ENCODE data around the gene CEBPG.

Gene CEBPG

GRCh38 chr19:33329736-33330135 is 43.8 kb upstream of the CEBPG start:
- Histone ChIP-seq H3K23ac (ENCODE audit: low read depth, low read length, poor library complexity) (no peak overlapping the region), H3K27ac (replicated peaks; ENCODE audit: low read length) (no peak overlapping the region), H2BK12ac (ENCODE audit: low read length) (no peak overlapping the region), H2BK5ac (ENCODE audit: low read length) (no peak overlapping the region), H4K91ac (ENCODE audit: low read depth, low read length, poor library complexity) (no peak overlapping the region), H4K8ac (ENCODE audit: low read depth, low read length) (no peak overlapping the region), H3K4me3 (ENCODE audit: low read length in 2 of 2) (no peak overlapping the region), H2BK15ac (ENCODE audit: low read length) (no peak overlapping the region), H2BK120ac (ENCODE audit: low read depth, low read length) (no peak overlapping the region), H3K18ac (ENCODE audit: low read length) (no peak overlapping the region), H3K4ac (ENCODE audit: low read length) (no peak overlapping the region), H2AK5ac (ENCODE audit: low read depth, low read length) (no peak overlapping the region), H2AFZ (ENCODE audit: low read length) (no peak overlapping the region), H3K9ac (ENCODE audit: low read depth, low read length, poor library complexity) (no peak overlapping the region), H3K4me2 (ENCODE audit: insufficient read depth, low read length, poor library complexity, severe bottlenecking) (no peak overlapping the region), H3K9me3 (replicated peaks in 1 of 2; ENCODE audit: control insufficient read depth in 2 of 2, insufficient read depth in 1 of 2, low read depth in 1 of 2, low read length in 2 of 2) (no peaks in the 10 kb centered on the region), H3K14ac (ENCODE audit: low read length) (no peak overlapping the region), H3K79me1 (ENCODE audit: low read depth, low read length) (no peaks in the 10 kb centered on the region), H3K4me1 (ENCODE audit: control insufficient read depth in 2 of 2, insufficient read depth in 1 of 2, low read depth in 1 of 2, low read length in 2 of 2) (no peaks in the 10 kb centered on the region), H3K27me3 (ENCODE audit: control insufficient read depth in 3 of 3, insufficient read depth in 3 of 3, low read depth in 1 of 3, low read length in 3 of 3) (peaks cover 0 to 9% (median 2%) of the 10 kb centered on the region in 3 experiments), H3K36me3 (replicated peaks in 1 of 2; ENCODE audit: control insufficient read depth in 2 of 2, insufficient read depth in 2 of 2, low read length in 2 of 2) (no peaks in the 10 kb centered on the region)
- DNase-seq (ENCODE audit: low spot score) = no peak
- no CpG with 5 or more reads among the region's 4 CpGs for WGBS, 2 donors (ENCODE audit: extremely low coverage in 2 of 2, insufficient read length in 2 of 2, insufficient replicate concordance in 1 of 2)

- Histone ChIP-seq H2BK12ac (ENCODE audit: low read length) (no peak overlapping the region), H3K9ac (ENCODE audit: low read depth, low read length, poor library complexity) (no peak overlapping the region), H2AK5ac (ENCODE audit: low read depth, low read length) (no peak overlapping the region), H4K91ac (ENCODE audit: low read depth, low read length, poor library complexity) (no peak overlapping the region), H3K4me3 (ENCODE audit: low read length in 2 of 2) (no peak overlapping the region), H3K9me3 (replicated peaks in 1 of 2; ENCODE audit: control insufficient read depth in 2 of 2, insufficient read depth in 1 of 2, low read depth in 1 of 2, low read length in 2 of 2) (no peaks in the 10 kb centered on the region), H3K4ac (ENCODE audit: low read length) (no peak overlapping the region), H4K8ac (ENCODE audit: low read depth, low read length) (no peak overlapping the region), H3K4me2 (ENCODE audit: insufficient read depth, low read length, poor library complexity, severe bottlenecking) (no peak overlapping the region), H3K4me1 (ENCODE audit: control insufficient read depth in 2 of 2, insufficient read depth in 1 of 2, low read depth in 1 of 2, low read length in 2 of 2) (no peaks in the 10 kb centered on the region), H2BK5ac (ENCODE audit: low read length) (no peak overlapping the region), H3K23ac (ENCODE audit: low read depth, low read length, poor library complexity) (no peak overlapping the region), H2BK15ac (ENCODE audit: low read length) (no peak overlapping the region), H3K14ac (ENCODE audit: low read length) (no peak overlapping the region), H3K79me1 (ENCODE audit: low read depth, low read length) (no peaks in the 10 kb centered on the region), H2BK120ac (ENCODE audit: low read depth, low read length) (no peak overlapping the region), H3K36me3 (replicated peaks in 1 of 2; ENCODE audit: control insufficient read depth in 2 of 2, insufficient read depth in 2 of 2, low read length in 2 of 2) (no peaks in the 10 kb centered on the region), H3K27ac (replicated peaks; ENCODE audit: low read length) (no peak overlapping the region), H3K18ac (ENCODE audit: low read length) (no peak overlapping the region), H2AFZ (ENCODE audit: low read length) (no peak overlapping the region), H3K27me3 (ENCODE audit: control insufficient read depth in 3 of 3, insufficient read depth in 3 of 3, low read depth in 1 of 3, low read length in 3 of 3) (peaks cover 0 to 9% (median 4%) of the 10 kb centered on the region in 3 experiments)
- no peak for DNase-seq (ENCODE audit: low spot score)
- no CpG with 5 or more reads among the region's 5 CpGs for WGBS, 2 donors (ENCODE audit: extremely low coverage in 2 of 2, insufficient read length in 2 of 2, insufficient replicate concordance in 1 of 2)
Measured at GRCh38 chr19:33332248-33332647, 41.3 kb upstream of the CEBPG start.

GRCh38 chr19:33333151-33333550 is 40.4 kb upstream of the CEBPG start:
- Histone ChIP-seq H3K27ac (replicated peaks; ENCODE audit: low read length) (no peak overlapping the region), H2AFZ (ENCODE audit: low read length) (no peak overlapping the region), H3K23ac (ENCODE audit: low read depth, low read length, poor library complexity) (no peak overlapping the region), H3K27me3 (ENCODE audit: control insufficient read depth in 3 of 3, insufficient read depth in 3 of 3, low read depth in 1 of 3, low read length in 3 of 3) (peaks cover 0 to 9% (median 4%) of the 10 kb centered on the region in 3 experiments), H2AK5ac (ENCODE audit: low read depth, low read length) (no peak overlapping the region), H2BK5ac (ENCODE audit: low read length) (no peak overlapping the region), H3K4me3 (ENCODE audit: low read length in 2 of 2) (no peak overlapping the region), H3K14ac (ENCODE audit: low read length) (no peak overlapping the region), H2BK12ac (ENCODE audit: low read length) (no peak overlapping the region), H3K36me3 (replicated peaks in 1 of 2; ENCODE audit: control insufficient read depth in 2 of 2, insufficient read depth in 2 of 2, low read length in 2 of 2) (no peaks in the 10 kb centered on the region), H3K9ac (ENCODE audit: low read depth, low read length, poor library complexity) (no peak overlapping the region), H4K8ac (ENCODE audit: low read depth, low read length) (no peak overlapping the region), H3K9me3 (replicated peaks in 1 of 2; ENCODE audit: control insufficient read depth in 2 of 2, insufficient read depth in 1 of 2, low read depth in 1 of 2, low read length in 2 of 2) (no peaks in the 10 kb centered on the region), H3K4me1 (ENCODE audit: control insufficient read depth in 2 of 2, insufficient read depth in 1 of 2, low read depth in 1 of 2, low read length in 2 of 2) (no peaks in the 10 kb centered on the region), H3K4ac (ENCODE audit: low read length) (no peak overlapping the region), H3K4me2 (ENCODE audit: insufficient read depth, low read length, poor library complexity, severe bottlenecking) (no peak overlapping the region), H2BK15ac (ENCODE audit: low read length) (no peak overlapping the region), H3K18ac (ENCODE audit: low read length) (no peak overlapping the region), H4K91ac (ENCODE audit: low read depth, low read length, poor library complexity) (no peak overlapping the region), H3K79me1 (ENCODE audit: low read depth, low read length) (no peaks in the 10 kb centered on the region), H2BK120ac (ENCODE audit: low read depth, low read length) (no peak overlapping the region)
- DNase-seq (ENCODE audit: low spot score) = no peak
- no CpG with 5 or more reads among the region's 4 CpGs for WGBS, 2 donors (ENCODE audit: extremely low coverage in 2 of 2, insufficient read length in 2 of 2, insufficient replicate concordance in 1 of 2)

DNA sequence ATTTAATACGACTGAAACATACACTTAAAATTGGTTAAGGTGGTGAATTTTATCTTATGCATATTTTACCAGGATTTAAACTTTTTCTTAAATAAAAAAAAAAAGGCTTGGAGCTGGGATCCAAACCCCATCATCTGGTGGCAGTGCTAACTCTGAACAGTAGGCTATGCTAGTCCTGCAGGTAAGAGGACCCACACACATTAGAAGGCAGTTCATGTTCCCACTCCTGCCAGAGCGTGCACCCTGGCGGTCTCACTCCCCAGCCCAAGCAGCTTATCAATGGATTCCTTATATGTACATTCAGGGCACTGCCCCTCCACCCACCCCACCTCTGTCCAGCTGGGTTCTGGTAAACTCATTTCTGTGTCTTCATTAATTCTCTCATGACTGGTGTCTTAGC is 39.9 kb upstream of the CEBPG start:
- H2BK15ac ChIP-seq (ENCODE audit: low read length) = no peak overlapping the region
- H2BK12ac ChIP-seq (ENCODE audit: low read length) = no peak overlapping the region
- no peak overlapping the region for H3K4ac ChIP-seq (ENCODE audit: low read length)
- H2BK120ac ChIP-seq (ENCODE audit: low read depth, low read length) = no peak overlapping the region
- H3K4me1 ChIP-seq (ENCODE audit: control insufficient read depth in 2 of 2, insufficient read depth in 1 of 2, low read depth in 1 of 2, low read length in 2 of 2) = no peaks in the 10 kb centered on the region
- DNase-seq (ENCODE audit: low spot score) = no peak
- H3K23ac ChIP-seq (ENCODE audit: low read depth, low read length, poor library complexity) = no peak overlapping the region
- no peaks in the 10 kb centered on the region for H3K9me3 ChIP-seq (replicated peaks in 1 of 2; ENCODE audit: control insufficient read depth in 2 of 2, insufficient read depth in 1 of 2, low read depth in 1 of 2, low read length in 2 of 2)
- H4K91ac ChIP-seq (ENCODE audit: low read depth, low read length, poor library complexity) = no peak overlapping the region
- H3K18ac ChIP-seq (ENCODE audit: low read length) = no peak overlapping the region
- no peaks in the 10 kb centered on the region for H3K36me3 ChIP-seq (replicated peaks in 1 of 2; ENCODE audit: control insufficient read depth in 2 of 2, insufficient read depth in 2 of 2, low read length in 2 of 2)
- no peak overlapping the region for H3K9ac ChIP-seq (ENCODE audit: low read depth, low read length, poor library complexity)
- no peak overlapping the region for H3K14ac ChIP-seq (ENCODE audit: low read length)
- H3K27me3 ChIP-seq (ENCODE audit: control insufficient read depth in 3 of 3, insufficient read depth in 3 of 3, low read depth in 1 of 3, low read length in 3 of 3) = peaks cover 0 to 9% (median 4%) of the 10 kb centered on the region in 3 experiments
- no peak overlapping the region for H3K27ac ChIP-seq (replicated peaks; ENCODE audit: low read length)
- no CpG with 5 or more reads among the region's 3 CpGs for WGBS, 2 donors (ENCODE audit: extremely low coverage in 2 of 2, insufficient read length in 2 of 2, insufficient replicate concordance in 1 of 2)
- no peak overlapping the region for H3K4me3 ChIP-seq (ENCODE audit: low read length in 2 of 2)
- H2AK5ac ChIP-seq (ENCODE audit: low read depth, low read length) = no peak overlapping the region
- no peak overlapping the region for H2BK5ac ChIP-seq (ENCODE audit: low read length)
- H2AFZ ChIP-seq (ENCODE audit: low read length) = no peak overlapping the region
- H4K8ac ChIP-seq (ENCODE audit: low read depth, low read length) = no peak overlapping the region
- H3K4me2 ChIP-seq (ENCODE audit: insufficient read depth, low read length, poor library complexity, severe bottlenecking) = no peak overlapping the region
- no peaks in the 10 kb centered on the region for H3K79me1 ChIP-seq (ENCODE audit: low read depth, low read length)

Measured in neuronal stem cell (in vitro differentiated cells).